GM13976 (cell line): ENCODE measurements around the gene ACTR3C.
A peak's percentile ranks its signal among the peaks of the same experiment; 100 is the strongest.
"Not testable (repeated sequence)": the region's sequence is repeated elsewhere in the genome, so short reads cannot be mapped to it uniquely, and the experiment has no call there.

Experiments used
- DNase-seq: peaks from one replicate; pipeline ENCODE4 v3.0.0; 2012; ENCODE audit warnings: low spot score
- in situ Hi-C: fragments of 300-500 bp; cut with MboI; formaldehyde crosslinking; loops from one replicate; pipeline ENCODE4 v1.12.0; 2022; ENCODE audit warnings: low sequenced_read_pairs, mixed read lengths, inconsistent platforms; ENCODE audit not compliant: unreplicated experiment
- TF ChIP-seq, protein P1 (sequence below): IDR thresholded peaks from 2 replicates; pipeline ENCODE4 v1.5.1; 2012; ENCODE audit warnings: borderline replicate concordance, mild to moderate bottlenecking; ENCODE audit not compliant: insufficient read depth; ENCODE audit errors: extremely low read depth, missing control alignments, control extremely low read depth

ACTR3C gene

DNA sequence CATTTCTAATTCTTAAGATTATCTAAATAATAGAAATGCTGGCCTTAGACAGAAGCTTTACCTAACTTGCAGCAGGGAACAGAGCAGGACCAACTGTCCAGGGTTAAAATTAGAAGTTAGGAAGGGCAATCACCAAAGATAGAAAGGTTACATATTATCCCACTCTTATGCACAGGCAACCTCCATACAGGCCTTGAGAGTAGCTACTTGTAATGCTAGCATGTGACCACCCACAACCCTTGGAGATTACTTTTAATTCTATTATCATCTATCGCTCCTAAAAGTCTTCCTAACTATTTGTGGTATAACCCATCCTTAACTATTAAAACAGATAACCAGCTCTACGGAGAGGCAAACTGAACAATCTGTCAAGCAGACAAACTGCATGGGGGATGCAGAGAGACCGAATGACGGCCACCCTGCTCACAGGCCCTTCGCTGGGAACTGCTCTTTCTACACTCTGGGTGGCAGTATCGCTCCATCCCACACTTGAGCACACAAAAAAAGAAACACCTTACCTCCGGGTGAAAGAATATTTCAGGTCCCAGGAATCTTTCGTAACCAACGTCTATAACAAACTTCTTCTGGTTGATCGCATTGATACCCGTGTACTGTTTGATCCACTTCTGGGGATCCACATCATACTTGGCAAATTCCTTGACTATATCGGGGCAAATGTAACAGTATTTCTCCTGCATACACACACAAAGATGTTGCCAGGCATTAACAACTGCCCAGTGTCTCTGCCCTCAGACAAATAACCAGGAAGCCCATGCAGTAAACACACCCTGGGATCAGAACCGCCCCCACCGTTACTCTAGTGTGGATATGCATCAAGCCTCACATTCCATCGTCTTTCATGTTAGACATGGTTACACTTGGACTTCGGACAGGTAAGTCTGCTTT is 37.2 kb downstream of the ACTR3C start:
- TF ChIP-seq, protein P1, sequence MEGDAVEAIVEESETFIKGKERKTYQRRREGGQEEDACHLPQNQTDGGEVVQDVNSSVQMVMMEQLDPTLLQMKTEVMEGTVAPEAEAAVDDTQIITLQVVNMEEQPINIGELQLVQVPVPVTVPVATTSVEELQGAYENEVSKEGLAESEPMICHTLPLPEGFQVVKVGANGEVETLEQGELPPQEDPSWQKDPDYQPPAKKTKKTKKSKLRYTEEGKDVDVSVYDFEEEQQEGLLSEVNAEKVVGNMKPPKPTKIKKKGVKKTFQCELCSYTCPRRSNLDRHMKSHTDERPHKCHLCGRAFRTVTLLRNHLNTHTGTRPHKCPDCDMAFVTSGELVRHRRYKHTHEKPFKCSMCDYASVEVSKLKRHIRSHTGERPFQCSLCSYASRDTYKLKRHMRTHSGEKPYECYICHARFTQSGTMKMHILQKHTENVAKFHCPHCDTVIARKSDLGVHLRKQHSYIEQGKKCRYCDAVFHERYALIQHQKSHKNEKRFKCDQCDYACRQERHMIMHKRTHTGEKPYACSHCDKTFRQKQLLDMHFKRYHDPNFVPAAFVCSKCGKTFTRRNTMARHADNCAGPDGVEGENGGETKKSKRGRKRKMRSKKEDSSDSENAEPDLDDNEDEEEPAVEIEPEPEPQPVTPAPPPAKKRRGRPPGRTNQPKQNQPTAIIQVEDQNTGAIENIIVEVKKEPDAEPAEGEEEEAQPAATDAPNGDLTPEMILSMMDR, result peak; percentile 27
- in situ Hi-C loops, DNase-seq: not testable (repeated sequence)

DNA sequence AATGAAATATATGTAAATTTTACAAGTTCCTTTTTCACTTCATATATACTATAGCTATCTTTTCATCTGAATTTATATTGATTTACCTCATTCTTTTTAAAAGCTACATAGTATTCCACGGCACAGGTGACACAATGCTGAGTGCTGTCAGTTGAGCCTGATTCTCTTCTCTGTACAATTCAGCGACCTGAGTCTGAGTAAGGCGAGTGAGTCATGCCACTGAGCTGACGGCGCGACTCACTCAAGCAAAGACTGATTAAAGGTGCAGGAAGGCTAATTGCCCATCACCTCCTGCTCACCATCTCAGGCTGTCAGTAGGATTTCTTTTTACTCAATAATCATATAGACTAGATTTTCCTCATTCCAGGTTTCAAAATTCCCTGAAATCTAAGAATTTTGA is 39.7 kb downstream of the ACTR3C start:
- DNase-seq, in situ Hi-C loops: not testable (repeated sequence)

DNA sequence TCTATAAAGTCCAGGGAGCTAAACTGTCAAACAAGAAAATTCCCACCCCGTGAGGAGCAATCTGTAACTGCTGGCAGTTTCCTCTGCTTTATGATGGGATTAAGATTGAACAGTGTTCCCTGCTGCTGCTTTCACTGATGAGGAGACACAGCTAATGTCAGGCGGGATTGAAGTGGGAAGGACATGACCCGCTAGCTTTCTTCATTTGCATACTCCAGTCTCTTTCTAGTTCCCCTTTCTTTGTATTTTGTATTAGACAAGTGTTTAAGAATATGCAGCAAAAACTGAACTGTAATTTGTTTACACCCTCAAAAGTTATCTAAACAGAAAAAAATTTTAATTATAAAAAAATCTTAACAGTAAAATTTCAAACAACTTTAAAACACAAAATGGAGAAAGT is 40.2 kb downstream of the ACTR3C start:
- in situ Hi-C loops, DNase-seq: not testable (repeated sequence)

DNA sequence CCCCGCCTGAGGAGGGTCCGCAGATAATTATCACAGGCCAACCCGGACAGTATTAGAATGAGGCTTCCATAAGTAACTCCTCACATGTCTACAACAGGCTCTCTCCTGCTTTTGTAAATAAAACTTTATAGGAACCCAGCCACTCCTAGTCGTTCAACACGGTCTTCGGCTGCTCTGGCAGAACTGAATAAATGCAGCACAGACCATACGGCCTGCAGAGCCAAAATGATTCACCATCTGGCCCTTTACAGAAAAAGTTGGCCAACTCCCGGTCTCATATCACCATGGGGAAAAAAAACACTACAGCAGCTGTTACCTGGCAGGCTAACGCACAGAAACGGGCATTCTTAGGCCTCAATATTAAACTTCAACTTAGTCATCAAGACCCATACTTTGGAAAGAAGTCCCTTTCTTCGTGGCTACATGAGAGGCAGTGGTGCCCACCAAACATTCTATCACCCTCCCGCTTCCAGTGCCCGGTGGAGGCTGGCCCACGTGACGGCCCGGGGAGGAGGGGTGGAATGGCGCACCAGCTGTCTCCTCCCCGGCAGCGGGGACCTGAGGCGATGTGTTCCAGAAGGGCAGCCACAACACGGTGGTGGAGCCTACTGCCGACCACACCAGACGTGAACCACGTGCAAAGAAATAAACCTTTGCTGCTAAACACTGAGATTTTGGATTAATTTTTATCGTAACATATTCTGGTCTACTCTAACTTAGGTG is 41.5 kb downstream of the ACTR3C start:
- in situ Hi-C loops, DNase-seq: not testable (repeated sequence)

DNA sequence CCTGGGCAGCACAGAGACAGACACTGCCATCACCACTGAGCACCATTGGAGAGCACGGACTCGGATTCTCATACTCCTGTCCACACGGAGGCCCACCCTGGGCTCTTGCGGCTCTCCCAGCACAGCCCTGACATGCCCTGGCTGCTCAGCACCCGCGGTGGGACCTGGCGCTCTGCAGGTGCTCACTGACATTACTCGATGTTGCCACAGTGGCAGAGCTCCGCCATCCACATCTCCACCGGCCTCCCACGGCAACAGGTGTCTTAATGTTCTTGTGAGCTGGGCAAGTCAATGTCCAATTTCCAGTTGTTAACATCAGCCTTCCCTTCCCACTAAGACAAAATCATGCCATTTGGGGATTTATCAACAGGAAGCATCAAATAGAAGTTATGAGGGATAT is 45.0 kb downstream of the ACTR3C start:
- DNase-seq, in situ Hi-C loops: not testable (repeated sequence)

DNA sequence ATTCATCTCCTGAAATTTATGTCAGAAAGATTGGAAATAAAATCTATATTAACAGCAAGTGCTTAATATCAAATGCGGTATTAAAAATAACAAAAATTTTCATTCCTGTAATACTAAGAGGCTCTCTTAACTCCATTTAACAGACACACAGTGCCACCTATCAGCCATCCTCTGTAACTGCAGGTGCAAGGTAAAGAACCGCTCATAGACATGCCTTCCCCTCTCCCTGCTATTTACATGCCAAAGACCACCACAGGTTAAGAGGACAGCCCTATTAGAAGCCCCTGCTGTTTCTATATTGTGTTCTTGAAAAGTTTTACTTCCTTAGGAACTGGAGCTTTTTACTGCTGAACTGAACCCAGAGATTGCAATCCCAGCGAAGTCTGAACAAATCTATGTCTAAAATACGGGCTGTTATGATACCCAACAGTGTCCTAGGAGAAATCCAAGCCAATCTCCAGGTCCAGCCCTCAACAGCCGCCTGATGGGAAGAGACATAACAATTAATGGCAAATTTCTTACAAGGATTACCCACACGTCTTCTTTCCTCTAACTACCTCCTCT is 47.1 kb downstream of the ACTR3C start:
- peak; percentile 41 for DNase-seq
- in situ Hi-C loops, result not testable (repeated sequence)
- TF ChIP-seq, protein P1, result peak; percentile 58

DNA sequence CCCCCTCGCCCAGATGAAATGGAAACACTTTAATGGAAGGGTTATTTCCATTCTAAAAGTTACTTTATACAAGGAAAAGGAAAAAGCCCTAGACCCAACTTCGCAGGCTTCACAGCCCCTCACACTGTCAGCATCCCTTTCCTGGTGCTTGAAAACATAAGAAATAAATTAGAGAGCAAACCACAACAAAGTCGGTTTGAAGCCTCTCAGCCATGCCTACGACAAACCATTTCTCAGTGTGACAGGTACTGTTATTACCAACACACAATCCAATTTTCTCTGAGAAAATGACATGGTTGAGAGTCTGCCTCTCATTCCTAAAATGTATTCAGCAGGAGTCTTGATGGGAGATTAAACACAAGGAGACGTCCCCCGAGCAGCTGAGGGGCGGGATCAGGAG is 51.4 kb downstream of the ACTR3C start:
- DNase-seq, in situ Hi-C loops: not testable (repeated sequence)

DNA sequence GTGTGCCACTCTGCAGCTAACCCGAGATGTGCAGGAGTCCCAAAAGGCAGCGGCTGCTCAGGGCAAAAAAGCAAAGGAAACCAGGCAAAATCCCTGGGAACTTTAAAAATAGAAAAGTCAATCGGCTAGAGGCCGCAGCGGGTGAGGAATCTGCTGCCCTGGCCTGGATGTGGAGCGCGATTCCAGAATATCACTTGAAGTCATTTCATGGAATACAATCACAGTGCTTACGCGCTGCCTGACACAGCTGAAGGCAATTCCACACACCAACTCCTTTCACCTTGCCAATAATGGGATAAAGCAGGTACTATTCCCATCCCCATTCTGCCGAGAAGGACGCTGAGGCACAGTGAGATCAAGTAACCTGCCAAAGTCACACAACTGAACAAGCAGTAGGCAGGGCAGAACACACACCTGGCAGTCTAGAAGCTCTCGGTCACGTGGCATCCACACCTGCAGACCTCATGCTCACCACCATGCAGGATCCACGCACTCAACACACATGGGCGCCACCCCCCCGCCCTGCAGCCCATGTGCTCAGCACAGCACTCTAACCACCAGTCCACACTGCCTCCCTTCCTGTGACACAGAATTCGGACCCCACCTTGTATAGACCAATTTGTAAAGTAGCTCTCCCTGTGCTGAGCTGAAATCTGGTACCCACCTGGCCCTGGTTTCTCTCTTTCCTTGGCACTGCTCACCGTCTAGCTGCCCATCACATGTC is 53.1 kb downstream of the ACTR3C start:
- DNase-seq, in situ Hi-C loops: not testable (repeated sequence)

DNA sequence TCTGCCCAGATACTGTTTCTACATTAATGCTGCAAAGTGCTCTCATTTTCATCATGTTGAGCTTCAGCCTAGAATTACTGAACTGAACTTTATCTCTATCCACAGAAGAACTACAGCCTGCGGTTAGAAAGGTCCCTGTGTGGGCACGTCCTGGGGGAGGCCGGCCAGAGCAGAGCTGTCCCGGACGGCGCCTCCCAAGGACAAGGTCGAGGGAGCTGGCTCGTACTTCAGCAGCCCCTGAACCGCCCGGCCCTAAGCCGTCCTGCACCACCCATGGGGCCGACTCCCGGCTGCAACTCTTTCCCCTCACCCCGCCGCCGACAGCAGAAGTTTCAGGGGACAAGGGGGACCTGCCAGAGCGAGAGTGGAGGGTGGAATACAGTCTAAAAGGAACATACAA is 54.5 kb downstream of the ACTR3C start:
- DNase-seq, in situ Hi-C loops: not testable (repeated sequence)

DNA sequence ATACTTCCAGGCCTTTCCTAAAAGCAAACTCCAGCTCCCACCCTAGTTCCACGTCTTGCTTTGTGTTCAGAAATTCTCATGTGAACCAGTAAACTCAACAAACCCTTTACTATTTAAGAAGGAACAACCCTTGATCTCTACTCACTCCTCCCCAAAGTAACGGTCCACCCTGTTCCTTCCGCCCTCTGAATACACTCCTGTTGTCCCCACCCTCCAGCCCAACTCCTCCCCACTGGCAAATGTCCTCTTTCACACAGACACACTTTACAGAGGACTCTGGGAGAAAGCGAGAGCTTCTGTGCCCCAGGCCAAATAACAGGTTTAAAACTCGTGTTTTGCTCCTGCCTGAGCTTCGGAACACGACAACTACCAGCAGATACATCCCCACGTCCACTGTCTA is 55.1 kb downstream of the ACTR3C start:
- in situ Hi-C loops, DNase-seq: not testable (repeated sequence)

DNA sequence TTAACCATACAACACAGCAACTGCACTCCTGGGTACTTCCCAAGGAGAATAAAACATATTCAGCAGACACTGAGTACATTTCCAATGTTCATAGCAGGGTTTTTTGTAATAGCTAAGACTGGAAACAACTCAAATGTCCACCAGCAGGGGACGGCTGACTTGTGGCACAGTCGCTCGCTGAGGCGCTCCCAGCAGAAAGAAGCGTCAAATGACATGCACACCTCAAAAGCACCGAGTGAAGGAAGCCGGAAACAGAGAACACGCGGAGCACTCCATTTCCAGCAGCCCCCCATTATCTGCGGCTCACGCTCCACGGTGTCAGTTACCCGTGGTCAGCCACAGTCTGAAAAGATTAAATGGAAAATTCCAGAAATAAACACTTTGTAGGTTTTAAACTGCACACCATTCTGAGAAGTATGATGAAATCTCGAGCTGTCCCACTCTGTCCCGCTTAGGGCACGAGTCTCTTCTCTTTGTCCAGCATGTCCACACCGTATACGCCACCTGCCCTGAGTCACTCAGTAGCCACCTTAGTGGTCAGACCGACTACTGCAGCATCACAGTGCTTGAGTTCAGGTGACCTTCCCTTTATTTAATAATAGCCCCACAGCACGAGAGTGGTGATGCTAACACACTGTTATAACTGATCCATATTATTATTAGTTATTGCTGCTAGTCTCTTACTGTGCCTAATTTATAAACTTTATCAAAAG is 56.2 kb downstream of the ACTR3C start:
- in situ Hi-C loops, DNase-seq: not testable (repeated sequence)

DNA sequence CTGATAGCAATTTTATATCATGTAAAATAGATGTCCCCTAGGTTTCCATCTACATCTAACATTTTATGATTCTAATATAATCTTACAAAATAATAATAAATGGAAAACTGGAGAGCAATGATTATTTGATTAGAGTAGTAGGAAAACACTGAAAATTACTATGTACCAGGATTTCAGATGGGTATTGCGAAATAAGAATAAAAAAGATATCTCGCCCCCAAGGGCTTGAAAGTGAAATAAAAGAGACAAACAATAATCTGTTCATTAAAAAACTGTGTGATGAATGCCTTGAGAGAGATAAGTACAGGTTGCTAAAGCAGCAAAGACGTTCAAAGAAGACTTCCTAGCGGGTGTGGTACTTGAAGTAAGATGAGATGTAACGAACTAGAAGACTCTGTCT is 60.7 kb downstream of the ACTR3C start:
- in situ Hi-C loops, result not testable (repeated sequence)

DNA sequence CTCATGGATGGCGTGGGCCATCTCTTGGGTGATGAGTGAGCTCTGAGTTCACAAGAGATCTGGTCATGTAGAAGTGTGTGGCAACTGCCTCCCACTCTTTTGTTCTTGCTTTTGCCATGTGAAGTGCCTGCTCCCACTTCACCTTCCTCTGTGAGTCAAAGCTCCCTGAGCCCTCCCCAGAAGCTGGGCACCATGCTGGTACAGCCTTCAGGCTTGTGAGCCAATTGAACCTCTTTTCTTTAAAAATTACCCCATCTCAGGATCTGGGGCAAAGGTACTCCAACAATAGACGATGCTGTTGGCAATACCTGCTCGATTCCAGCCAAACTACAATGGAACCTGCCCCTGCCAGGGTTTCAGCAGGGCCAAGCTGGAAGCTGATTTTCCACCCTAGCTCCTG is 75.6 kb downstream of the ACTR3C start:
- DNase-seq, in situ Hi-C loops: not testable (repeated sequence)

More for the DNA sequence above, 60.7 kb downstream of the ACTR3C start:
- DNase-seq, result not testable (repeated sequence)

DNA sequence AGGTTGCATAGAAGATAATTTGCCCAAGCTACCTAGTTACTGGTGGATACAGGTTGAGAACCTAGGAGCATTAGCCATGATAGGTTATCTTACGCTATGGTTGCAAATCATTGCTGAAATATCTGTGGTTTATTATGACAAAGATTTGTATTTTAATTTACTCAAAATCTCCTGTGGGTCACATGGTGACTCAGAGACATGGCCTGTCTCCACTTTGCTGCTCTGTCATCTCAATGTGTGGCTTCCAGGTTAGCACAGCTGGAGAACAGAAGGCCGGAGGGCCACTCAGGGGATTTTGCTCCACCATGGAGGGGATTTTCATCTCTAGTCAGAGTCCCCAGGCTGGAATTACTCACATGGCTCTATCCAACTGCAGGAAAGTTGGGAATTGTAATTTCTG is 78.1 kb downstream of the ACTR3C start:
- in situ Hi-C loops, DNase-seq: not testable (repeated sequence)

DNA sequence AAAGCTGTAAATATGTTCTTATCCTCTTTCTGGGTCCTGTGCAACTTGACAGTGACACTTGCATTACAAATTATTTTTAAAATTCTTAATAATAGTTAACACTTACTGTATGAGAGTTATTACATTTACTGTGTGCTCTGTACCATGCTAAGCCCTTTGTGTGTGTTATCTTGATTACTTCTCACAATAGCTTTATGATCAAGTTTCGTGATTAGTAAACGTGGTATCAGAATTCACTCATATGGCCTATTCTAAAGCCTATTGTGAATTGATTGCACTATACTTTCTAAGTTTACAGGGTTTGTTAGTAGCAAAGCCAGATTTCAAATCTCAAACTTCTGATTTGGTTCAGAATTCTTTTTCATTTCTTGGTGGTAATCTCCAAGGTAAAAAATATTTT is 80.4 kb downstream of the ACTR3C start:
- in situ Hi-C loops, DNase-seq: not testable (repeated sequence)
